Activated T-helper 2 cell treated with anti-CD3 and anti-CD28 coated beads, Interferon-gamma antibody, Interleukin-2, Interleukin-4, amounts not matched to agents 10 μg/mL and 5 μg/mL and 100 μg/mL, durations not matched to agents 14 hours and 24 hours and 36 hours (primary cell): ENCODE data around the gene IFNA4. TPM values are rescaled to one million over a fixed set of nuclear protein-coding genes. Genes with fewer than 3 reads are reported as not detected.
A peak's percentile ranks its signal among the peaks of the same experiment; 100 is the strongest.
"Not testable (repeated sequence)": the region's sequence is repeated elsewhere in the genome, so short reads cannot be mapped to it uniquely, and the experiment has no call there.

Experiments
- DNase-seq: peaks from one replicate; pipeline ENCODE4 v3.0.0; 2021; ENCODE audit warnings: low spot score
- H3K27ac Mint-ChIP-seq: one replicate; pipeline ENCODE4 v1.8.0; 2021; ENCODE audit warnings: mixed read lengths
- H3K27me3 Mint-ChIP-seq: one replicate; pipeline ENCODE4 v1.8.0; 2021; ENCODE audit warnings: low read depth, mixed read lengths
- H3K36me3 Mint-ChIP-seq: one replicate; pipeline ENCODE4 v1.8.0; 2021; ENCODE audit warnings: low read depth, mixed read lengths
- H3K4me1 Mint-ChIP-seq: one replicate; pipeline ENCODE4 v1.8.0; 2021; ENCODE audit warnings: low read depth, mixed read lengths
- H3K4me3 Mint-ChIP-seq: one replicate; pipeline ENCODE4 v1.8.0; 2021; ENCODE audit warnings: low read depth, mild to moderate bottlenecking, moderate library complexity, mixed read lengths
- H3K9me3 Mint-ChIP-seq: one replicate; pipeline ENCODE4 v1.8.0; 2021; ENCODE audit warnings: mixed read lengths
- intact Hi-C: fragments of 100-400 bp; cut with micrococcal nuclease; formaldehyde crosslinking; loops from one replicate; pipeline ENCODE4 v1.15.1; 2023
- total RNA-seq: library from RNA; stranded (reverse); gene quantifications from 2 replicates; pipeline ENCODE4 v1.2.3, GENCODE V29; 2022

Gene IFNA4
- total RNA-seq, 1 donor from 2014 or later: not detected

DNA sequence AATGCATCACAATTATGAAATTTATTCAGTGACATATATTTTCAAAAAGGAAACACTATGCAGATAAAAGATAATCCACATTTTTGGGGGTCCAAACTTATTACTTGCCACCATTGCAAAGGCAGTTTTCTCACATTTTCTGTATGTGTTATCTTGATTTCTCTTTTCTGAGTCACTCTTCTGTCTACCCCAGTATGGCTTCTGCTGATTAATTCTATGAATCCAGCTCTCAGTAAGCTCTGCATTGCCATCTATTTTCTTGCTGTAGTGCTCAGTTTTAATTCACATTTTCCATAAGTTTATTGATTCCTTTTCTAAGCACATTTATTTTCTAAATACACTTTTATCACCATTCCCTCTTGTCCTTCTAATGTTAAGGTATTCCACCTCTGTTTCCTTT lies 17.8 kb upstream of the IFNA4 start:
- no peaks in the 10 kb centered on the region for H3K36me3 Mint-ChIP-seq
- peaks cover 35% of the 10 kb centered on the region for H3K27me3 Mint-ChIP-seq
- no peak overlapping the region for H3K27ac Mint-ChIP-seq
- no peak overlapping the region for H3K4me3 Mint-ChIP-seq
- intact Hi-C loops: loop anchor here (10.0 kb wide), 1 partner anchor 560 kb away; no protein-coding TSS in a partner anchor
- no peaks in the 10 kb centered on the region for H3K9me3 Mint-ChIP-seq
- DNase-seq: no peak
- H3K4me1 Mint-ChIP-seq: peaks cover 6% of the 10 kb centered on the region

DNA sequence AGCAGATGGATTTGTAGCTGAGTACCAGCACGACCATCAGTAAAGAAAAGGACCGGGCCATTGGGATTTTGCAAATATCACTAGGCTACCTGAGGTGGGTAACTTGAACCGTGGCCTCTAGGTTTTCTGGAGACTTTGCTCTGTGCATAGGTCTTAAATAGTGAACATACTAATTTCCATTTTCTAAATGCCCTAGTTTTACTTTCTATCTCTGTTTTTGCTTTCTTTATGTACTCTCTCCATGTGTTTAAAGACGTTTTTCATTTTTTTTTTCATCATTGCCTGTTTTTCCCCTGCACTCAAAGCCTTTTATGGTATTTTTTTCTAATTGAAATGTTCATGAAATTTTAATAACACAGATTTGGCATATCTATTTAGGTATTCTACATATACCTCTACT lies 14.7 kb upstream of the IFNA4 start, which contains the start of gene IFNA7:
Gene IFNA7, minus strand, starts transcription at position 101 of the 400 bp plus-strand sequence. Its CDS starts 40 bp downstream, at position 61.
- not testable (repeated sequence) for H3K27ac Mint-ChIP-seq, DNase-seq, H3K36me3 Mint-ChIP-seq, H3K4me1 Mint-ChIP-seq, H3K4me3 Mint-ChIP-seq, H3K9me3 Mint-ChIP-seq
- H3K27me3 Mint-ChIP-seq: peaks cover 32% of the 10 kb centered on the region
- intact Hi-C loops: loop anchor here (10.0 kb wide), 1 partner anchor 563 kb away; no protein-coding TSS in a partner anchor

DNA sequence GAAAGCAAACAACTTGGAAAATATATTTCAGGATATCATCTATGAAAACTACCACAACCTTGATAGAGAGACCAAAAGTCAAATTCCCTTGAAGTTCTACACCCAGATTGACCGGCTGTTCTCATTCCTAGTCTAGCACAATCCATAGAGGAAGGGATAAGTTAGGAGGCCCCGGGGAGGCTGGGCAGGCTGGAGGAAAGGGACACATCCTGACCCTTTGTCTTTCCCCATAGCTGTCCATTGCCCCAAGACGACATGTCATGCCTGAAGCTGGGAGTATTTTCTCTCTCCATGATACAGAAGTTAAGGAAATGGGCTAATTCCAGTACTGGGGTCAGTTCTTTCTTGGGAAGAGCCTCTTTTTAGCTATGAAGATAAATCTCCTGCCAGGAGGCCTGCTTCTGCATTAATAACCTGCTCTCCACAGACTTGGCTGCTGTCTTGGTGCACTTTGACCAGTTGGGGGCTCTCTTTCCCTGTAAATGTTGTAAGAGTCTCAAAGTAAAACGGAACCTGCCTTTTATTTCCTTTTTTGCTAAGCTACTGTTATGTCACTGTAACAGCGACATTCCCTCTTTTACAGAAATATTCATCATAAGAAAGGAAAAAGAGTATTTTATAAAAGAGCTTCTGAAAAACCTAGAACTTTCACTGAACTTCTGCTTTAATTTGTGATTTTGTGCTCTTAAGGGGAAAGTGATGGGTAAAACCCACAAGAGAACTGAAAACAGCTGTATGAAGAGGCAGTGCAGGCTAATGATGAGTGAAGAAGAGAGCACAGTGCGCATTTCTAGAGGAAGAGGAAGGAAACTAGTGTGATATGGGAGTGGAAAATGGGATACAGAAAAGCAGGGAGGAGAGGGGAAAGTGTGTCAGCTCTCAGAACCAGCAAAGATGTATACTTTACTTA lies 7.7 kb upstream of the IFNA4 start:
- H3K27ac Mint-ChIP-seq, H3K9me3 Mint-ChIP-seq, H3K4me1 Mint-ChIP-seq, intact Hi-C loops, H3K36me3 Mint-ChIP-seq: not testable (repeated sequence)
- H3K27me3 Mint-ChIP-seq: peaks cover 11% of the 10 kb centered on the region
- H3K4me3 Mint-ChIP-seq: peak overlapping the region; percentile 40
- DNase-seq: peak; percentile 22

DNA sequence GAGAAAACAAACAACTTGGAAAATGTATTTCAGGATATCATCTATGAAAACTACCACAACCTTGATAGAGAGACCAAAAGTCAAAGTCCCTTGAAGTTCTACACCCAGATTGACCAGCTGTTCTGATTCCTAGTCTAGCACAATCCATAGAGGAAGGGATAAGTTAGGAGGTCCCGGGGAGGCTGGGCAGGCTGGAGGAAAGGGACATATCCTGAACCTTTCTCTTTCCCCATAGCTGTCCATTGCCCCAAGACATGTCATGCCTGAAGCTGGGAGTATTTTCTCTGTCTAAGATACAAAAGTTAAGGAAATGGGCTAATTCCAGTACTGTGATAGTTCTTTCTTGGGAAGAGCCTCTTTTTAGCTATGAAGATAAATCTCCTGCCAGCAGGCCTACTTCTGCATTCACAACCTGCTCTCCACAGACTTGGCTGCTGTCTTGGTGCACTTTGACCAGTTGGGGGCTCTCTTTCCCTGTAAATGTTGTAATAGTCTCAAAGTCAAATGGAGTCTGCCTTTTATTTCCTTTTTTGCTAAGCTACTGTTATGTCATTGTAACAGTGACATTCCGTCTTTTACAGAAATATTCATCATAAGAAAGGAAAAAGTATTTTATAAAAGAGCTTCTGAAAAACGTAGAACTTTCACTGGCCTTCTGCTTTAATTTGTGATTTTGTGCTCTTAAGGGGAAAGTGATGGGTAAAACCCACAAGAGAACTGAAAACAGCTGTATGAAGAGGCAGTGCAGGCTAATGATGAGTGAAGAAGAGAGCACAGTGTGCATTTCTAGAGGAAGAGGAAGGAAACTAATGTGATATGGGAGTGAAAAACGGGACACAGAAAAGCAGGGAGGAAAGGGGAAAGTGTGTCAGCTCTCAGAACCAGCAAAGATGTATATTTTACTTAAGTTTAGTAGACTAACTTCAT lies 4.3 kb downstream of the IFNA4 start:
- not testable (repeated sequence) for H3K27ac Mint-ChIP-seq

DNA sequence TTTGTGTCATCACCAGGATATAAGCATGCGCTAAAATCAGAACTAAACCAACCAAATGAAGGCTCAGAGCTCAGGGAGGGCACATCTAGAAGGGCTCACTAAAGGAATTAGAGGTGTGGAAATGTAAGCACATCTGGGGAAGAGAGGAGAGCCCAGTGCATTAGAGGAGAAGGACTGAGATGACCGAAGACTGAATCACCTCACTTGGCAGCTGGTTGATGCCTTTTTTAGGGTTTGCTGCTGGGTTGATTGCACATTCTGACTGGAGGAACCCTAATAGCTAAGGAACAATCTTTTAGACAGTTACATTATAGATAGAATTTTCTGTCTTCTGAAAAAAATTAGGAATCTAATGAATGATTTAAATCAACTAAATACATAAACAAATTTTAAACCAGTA lies 12.7 kb downstream of the IFNA4 start:
- no peak for DNase-seq
- H3K36me3 Mint-ChIP-seq: no peaks in the 10 kb centered on the region
- intact Hi-C loops: no loop called here
- H3K27me3 Mint-ChIP-seq: peaks cover 46% of the 10 kb centered on the region
- no peak overlapping the region for H3K4me3 Mint-ChIP-seq
- peaks cover 5% of the 10 kb centered on the region for H3K4me1 Mint-ChIP-seq
- no peak overlapping the region for H3K27ac Mint-ChIP-seq
- no peaks in the 10 kb centered on the region for H3K9me3 Mint-ChIP-seq

More for the DNA sequence above, 4.3 kb downstream of the IFNA4 start:
- intact Hi-C loops, H3K9me3 Mint-ChIP-seq, H3K4me1 Mint-ChIP-seq, H3K36me3 Mint-ChIP-seq, H3K4me3 Mint-ChIP-seq, DNase-seq: not testable (repeated sequence)
- peaks cover 22% of the 10 kb centered on the region for H3K27me3 Mint-ChIP-seq

DNA sequence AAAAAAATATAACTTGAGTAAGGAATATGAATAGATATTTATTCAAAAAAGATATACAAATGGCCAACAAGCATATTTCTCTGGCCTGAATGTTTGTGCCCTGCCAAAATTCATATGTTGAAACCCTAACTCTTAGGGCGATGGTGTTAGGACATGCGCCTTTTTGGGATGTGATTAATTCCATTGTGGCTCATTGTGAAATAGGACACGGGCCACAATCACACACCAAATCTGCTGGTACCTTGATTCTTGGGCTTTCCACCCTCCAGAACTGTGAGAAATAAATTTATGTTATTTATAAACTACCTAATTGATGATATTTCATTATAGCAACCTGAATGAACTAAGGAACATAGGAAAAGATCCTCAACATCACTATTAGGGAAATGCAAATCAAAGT lies 15.2 kb downstream of the IFNA4 start:
- Mint-ChIP-seq H3K4me3 (no peak overlapping the region), H3K4me1 (peaks cover 5% of the 10 kb centered on the region), H3K27ac (no peak overlapping the region), H3K27me3 (peaks cover 60% of the 10 kb centered on the region), H3K9me3 (no peaks in the 10 kb centered on the region), H3K36me3 (no peaks in the 10 kb centered on the region)
- no peak for DNase-seq
- intact Hi-C loops: no loop called here

DNA sequence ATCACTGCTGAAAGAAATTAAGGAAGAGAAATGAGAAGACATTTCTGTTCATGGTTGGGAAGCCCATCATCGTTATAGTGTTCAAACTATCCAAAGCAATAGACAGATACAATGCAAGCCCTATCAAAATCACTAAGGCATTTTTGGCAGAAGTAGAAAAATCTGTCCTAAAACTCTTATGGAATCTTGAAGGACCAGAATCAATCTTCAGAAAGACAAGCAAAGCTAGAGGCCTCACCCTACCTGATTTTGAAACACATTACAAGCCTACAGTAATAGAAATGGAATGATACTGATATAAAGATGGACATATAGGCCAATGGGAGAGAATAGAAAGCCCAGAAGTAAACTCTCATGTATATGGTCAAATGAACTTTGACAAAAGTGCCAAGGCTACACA lies 16.0 kb downstream of the IFNA4 start:
- H3K9me3 Mint-ChIP-seq: no peaks in the 10 kb centered on the region
- no peak overlapping the region for H3K27ac Mint-ChIP-seq
- no peak for DNase-seq
- intact Hi-C loops: no loop called here
- H3K4me3 Mint-ChIP-seq: no peak overlapping the region
- H3K4me1 Mint-ChIP-seq: peaks cover 5% of the 10 kb centered on the region
- H3K27me3 Mint-ChIP-seq: peaks cover 60% of the 10 kb centered on the region
- no peaks in the 10 kb centered on the region for H3K36me3 Mint-ChIP-seq

DNA sequence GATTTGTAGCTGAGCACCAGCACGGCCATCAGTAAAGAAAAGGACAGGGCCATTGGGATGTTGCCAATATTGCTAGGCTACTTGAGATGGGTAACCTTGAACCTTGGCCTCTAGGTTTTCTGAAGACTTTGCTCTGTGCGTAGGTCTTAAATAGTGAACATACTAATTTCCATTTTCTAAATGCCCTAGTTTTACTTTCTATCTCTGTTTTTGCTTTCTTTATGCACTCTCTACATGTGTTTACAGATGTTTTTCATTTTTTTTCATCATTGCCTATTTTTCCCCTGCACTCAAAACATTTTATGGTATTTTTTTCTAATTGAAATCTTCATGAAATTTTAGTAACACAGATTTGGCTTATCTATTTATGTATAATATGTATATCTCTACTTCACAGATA lies 20.8 kb downstream of the IFNA4 start, which contains the start of gene IFNA21:
Gene IFNA21, minus strand, starts transcription at position 101 of the 400 bp plus-strand sequence. Its CDS starts 48 bp downstream, at position 53.
- peaks cover 40% of the 10 kb centered on the region for H3K27me3 Mint-ChIP-seq
- H3K36me3 Mint-ChIP-seq, intact Hi-C loops, H3K4me3 Mint-ChIP-seq, DNase-seq, H3K4me1 Mint-ChIP-seq, H3K27ac Mint-ChIP-seq, H3K9me3 Mint-ChIP-seq: not testable (repeated sequence)

DNA sequence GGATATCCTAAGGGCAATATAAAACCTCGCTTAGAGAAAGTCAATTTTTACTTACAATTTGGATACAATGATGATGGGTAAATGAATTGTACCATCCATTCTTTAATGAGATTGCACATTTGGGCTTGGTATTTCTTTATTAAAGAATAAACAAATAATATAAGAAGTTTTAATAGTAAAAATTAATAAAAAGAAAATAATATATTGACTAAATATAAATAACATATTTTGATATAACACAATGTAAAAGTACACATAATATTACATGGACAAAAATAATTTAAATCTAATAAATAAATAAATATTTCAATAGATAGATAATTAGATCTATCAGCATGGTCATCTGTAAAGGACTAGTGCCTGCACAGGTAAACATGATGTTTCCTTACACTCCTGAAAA lies 21.9 kb downstream of the IFNA4 start:
- Mint-ChIP-seq H3K9me3 (peaks cover 10% of the 10 kb centered on the region), H3K36me3 (peaks cover 3% of the 10 kb centered on the region), H3K27me3 (peaks cover 30% of the 10 kb centered on the region), H3K27ac (no peak overlapping the region), H3K4me3 (no peak overlapping the region), H3K4me1 (peaks cover 15% of the 10 kb centered on the region)
- DNase-seq: no peak
- intact Hi-C loops: no loop called here

DNA sequence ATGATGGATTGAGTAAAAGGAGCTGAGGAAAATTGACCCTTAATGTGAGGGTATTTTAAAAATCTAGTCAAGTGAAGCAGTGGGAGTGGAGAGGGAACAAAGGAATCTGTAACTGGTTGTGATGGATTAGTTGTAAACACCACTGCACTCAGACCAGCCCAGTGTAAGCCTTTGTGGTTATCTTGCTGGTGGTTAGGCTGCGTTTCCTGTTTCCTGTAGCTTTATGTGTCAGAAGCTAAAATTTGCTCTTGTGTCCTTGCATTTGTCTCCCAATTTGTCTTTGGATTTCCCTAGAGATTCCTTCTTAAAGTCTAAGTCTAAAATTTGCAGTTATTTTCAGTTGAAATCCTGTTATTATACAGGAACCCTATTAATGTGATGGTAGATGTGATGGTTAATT lies 27.2 kb downstream of the IFNA4 start:
- H3K27ac Mint-ChIP-seq: no peak overlapping the region
- H3K27me3 Mint-ChIP-seq: peaks cover 2% of the 10 kb centered on the region
- peaks cover 27% of the 10 kb centered on the region for H3K9me3 Mint-ChIP-seq
- intact Hi-C loops: no loop called here
- peaks cover 14% of the 10 kb centered on the region for H3K36me3 Mint-ChIP-seq
- H3K4me3 Mint-ChIP-seq: peak overlapping the region; percentile 49
- peak; percentile 34 for DNase-seq
- peaks cover 40% of the 10 kb centered on the region for H3K4me1 Mint-ChIP-seq

DNA sequence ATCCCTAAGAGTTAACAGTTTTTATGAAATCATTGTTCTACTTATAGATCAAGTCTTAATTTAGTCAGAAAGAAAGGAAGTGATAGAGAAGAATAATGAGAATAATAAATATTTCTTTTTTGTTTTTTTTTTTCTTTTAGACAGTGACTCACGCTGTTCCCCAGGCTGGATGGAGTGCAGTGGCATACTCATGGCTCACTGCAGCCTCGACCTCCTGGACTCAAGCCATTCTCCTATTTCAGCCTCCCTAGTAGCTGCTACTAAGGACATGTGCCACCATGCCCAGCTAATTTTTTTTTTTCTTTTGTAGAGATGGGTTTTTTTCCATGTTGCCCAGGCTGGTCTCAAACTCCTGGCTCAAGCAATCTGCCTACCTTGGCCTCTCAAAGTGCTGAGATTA lies 31.9 kb downstream of the IFNA4 start:
- no peak overlapping the region for H3K27ac Mint-ChIP-seq
- H3K4me3 Mint-ChIP-seq: no peak overlapping the region
- no peak for DNase-seq
- peaks cover 16% of the 10 kb centered on the region for H3K9me3 Mint-ChIP-seq
- H3K4me1 Mint-ChIP-seq: peaks cover 34% of the 10 kb centered on the region
- peaks cover 11% of the 10 kb centered on the region for H3K36me3 Mint-ChIP-seq
- peaks cover 13% of the 10 kb centered on the region for H3K27me3 Mint-ChIP-seq
- intact Hi-C loops: no loop called here

DNA sequence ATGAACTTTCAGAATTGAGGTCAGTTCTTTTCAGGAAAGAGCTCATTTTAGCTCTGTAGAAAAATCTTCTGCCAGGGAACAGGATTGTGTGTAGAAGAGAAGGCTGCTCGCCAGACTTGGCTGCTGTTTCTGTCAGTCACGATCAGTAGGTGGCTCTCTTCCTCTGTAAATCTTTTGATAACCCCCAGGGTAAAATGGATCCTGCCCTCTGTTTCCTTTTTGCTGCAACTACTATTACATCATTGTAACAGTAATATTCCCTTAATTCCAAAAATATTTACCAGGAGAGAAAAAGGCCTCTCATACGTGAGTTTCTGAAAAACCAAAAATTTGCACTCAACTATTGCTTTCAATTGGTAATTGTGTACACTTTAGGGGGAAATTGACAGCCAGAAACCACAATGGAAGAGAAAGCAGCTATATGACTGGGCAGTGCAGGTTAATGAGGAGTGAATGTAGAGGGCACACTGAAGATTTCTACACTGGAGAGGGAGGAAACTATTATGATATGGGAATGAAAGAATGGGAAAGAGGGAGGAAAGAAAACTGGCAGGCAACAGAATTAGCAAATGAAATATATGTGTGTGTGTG lies 33.3 kb downstream of the IFNA4 start:
- intact Hi-C loops: no loop called here
- no peak overlapping the region for H3K27ac Mint-ChIP-seq
- no peak for DNase-seq
- no peak overlapping the region for H3K4me3 Mint-ChIP-seq
- peaks cover 23% of the 10 kb centered on the region for H3K4me1 Mint-ChIP-seq
- H3K36me3 Mint-ChIP-seq: peaks cover 12% of the 10 kb centered on the region
- peaks cover 14% of the 10 kb centered on the region for H3K27me3 Mint-ChIP-seq
- peaks cover 16% of the 10 kb centered on the region for H3K9me3 Mint-ChIP-seq
